ENCODE data around the gene ZNF384. TPM values are rescaled to one million over a fixed set of nuclear protein-coding genes. Genes with fewer than 3 reads are reported as not detected.

Gene ZNF384
- total RNA-seq, 3 donors from 2014 or later (not counting 1 experiment from before 2014, with no cell fraction given), result 95.1 to 101 (median 100) TPM

DNA sequence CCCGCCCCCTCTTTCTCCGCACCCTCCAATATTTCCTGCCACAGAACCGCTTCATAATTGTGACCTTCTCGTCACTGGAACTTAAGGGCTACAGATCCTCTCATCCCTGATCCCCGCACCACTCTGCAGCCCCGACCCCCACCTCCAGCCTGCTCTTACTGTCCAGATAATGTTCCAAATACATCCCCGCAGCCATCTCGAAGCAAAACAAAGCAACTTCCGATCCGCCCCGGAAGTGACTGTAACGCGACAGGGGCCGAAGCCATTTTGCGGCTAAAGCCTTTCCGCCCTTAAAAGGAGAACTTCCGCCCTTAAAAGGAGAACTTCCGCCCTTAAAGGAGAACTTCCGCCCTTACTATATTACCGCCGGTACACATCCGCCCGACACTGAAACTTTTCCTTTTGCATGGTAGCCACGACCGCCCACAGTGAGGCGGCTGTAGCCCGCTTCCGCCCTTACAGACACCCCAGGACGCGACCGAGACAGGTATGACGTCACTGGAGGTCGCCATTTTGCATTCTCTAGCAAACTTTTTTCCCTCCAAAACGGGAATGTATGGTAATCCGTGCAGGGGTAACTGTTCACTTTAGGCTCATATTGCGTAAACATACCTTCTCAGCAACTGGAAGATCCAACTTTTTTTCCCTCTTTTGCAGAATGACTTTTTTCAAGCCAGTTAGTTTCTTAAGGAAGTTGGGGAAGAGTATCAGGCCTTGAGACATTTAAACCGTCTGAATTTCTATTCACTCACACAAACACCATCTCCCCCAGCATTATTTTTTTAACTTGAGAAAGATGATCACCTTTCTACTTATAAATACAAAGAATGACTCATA is 26.1 kb downstream of the ZNF384 start, which contains the start of gene ING4:
Gene ING4, minus strand, starts transcription at position 214 of the 837 bp plus-strand sequence. Its CDS starts 18 bp downstream, at position 196.
- no peaks in the 10 kb centered on the region for H3K27me3 ChIP-seq (ENCODE audit: control insufficient read depth, insufficient read depth, low read length)
- peaks cover 6% of the 10 kb centered on the region for H3K36me3 Mint-ChIP-seq
- peak within 1 kb of the TSS; percentile 96 for H3K4me3 Mint-ChIP-seq
- H3K9me3 ChIP-seq (ENCODE audit: control insufficient read depth, insufficient read depth, low read length), result no peaks in the 10 kb centered on the region
- TF ChIP-seq, protein P1, sequence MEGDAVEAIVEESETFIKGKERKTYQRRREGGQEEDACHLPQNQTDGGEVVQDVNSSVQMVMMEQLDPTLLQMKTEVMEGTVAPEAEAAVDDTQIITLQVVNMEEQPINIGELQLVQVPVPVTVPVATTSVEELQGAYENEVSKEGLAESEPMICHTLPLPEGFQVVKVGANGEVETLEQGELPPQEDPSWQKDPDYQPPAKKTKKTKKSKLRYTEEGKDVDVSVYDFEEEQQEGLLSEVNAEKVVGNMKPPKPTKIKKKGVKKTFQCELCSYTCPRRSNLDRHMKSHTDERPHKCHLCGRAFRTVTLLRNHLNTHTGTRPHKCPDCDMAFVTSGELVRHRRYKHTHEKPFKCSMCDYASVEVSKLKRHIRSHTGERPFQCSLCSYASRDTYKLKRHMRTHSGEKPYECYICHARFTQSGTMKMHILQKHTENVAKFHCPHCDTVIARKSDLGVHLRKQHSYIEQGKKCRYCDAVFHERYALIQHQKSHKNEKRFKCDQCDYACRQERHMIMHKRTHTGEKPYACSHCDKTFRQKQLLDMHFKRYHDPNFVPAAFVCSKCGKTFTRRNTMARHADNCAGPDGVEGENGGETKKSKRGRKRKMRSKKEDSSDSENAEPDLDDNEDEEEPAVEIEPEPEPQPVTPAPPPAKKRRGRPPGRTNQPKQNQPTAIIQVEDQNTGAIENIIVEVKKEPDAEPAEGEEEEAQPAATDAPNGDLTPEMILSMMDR (IDR thresholded peaks at IDR 0.05), result no peak
- no peaks in the 10 kb centered on the region for H3K27me3 Mint-ChIP-seq (ENCODE audit: low read depth in 2 of 2)
- no peaks in the 10 kb centered on the region for H3K9me3 Mint-ChIP-seq
- DNase-seq (peak; percentile 92 to 99), ATAC-seq (peak; percentile 97 to 100 (median 98))
- peak within 1 kb of the TSS; percentile 93 to 95 for H3K27ac Mint-ChIP-seq
- H3K36me3 ChIP-seq (ENCODE audit: control insufficient read depth, insufficient read depth, low read length), result peaks cover 23% of the 10 kb centered on the region
- H3K4me1 ChIP-seq (ENCODE audit: control insufficient read depth, insufficient read depth, low read length), result peaks cover 9% of the 10 kb centered on the region
- H3K4me1 Mint-ChIP-seq, result peaks cover 27 to 38% of the 10 kb centered on the region in 2 donors
- peak within 1 kb of the TSS; percentile 61 for H3K4me3 ChIP-seq (ENCODE audit: low read length)
- intact Hi-C loops (cut with micrococcal nuclease), result loop anchor here (1.0 to 2.0 kb wide), 7 partner anchors 26 to 189 kb away; partner anchors contain the start of genes LPAR5, MLF2, USP5 and ZNF384
- 2% methylated on average over 37 of the region's 37 CpGs for WGBS (ENCODE audit: insufficient coverage)
- H3K27ac ChIP-seq (ENCODE audit: low read length), result peak within 1 kb of the TSS; percentile 86

DNA sequence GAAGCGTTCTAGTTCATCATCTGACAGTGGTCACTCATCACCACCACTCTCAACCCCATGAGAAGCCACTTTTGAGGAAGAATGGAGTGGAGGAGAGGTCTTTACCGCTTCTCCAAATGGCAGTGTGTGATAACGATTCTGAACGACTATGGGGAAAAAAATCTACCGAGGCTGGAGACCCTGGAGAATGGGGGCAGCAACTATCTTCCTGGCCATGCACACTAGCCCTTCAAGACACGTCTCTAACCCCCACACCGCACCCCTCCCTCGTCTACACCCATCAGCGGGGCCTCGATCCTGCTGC is 26.6 kb downstream of the ZNF384 start:
- TF ChIP-seq, protein P1 (IDR thresholded peaks at IDR 0.05), result no peak
- no peaks in the 10 kb centered on the region for H3K9me3 ChIP-seq (ENCODE audit: control insufficient read depth, insufficient read depth, low read length)
- 0% methylated on average over 9 of the region's 10 CpGs for WGBS (ENCODE audit: insufficient coverage)
- peaks cover 17% of the 10 kb centered on the region for H3K36me3 ChIP-seq (ENCODE audit: control insufficient read depth, insufficient read depth, low read length)
- Mint-ChIP-seq H3K4me1 (peaks cover 27 to 38% of the 10 kb centered on the region in 2 donors), H3K4me3 (peak overlapping the region; percentile 96), H3K27me3 (ENCODE audit: low read depth in 2 of 2) (no peaks in the 10 kb centered on the region), H3K9me3 (no peaks in the 10 kb centered on the region), H3K36me3 (peaks cover under 1% of the 10 kb centered on the region), H3K27ac (peak overlapping the region; percentile 93 to 95)
- H3K27me3 ChIP-seq (ENCODE audit: control insufficient read depth, insufficient read depth, low read length), result no peaks in the 10 kb centered on the region
- H3K4me1 ChIP-seq (ENCODE audit: control insufficient read depth, insufficient read depth, low read length), result peaks cover 9% of the 10 kb centered on the region
- ATAC-seq, result peak; percentile 47 to 63 (median 53)
- H3K4me3 ChIP-seq (ENCODE audit: low read length), result peak overlapping the region; percentile 61
- no peak for DNase-seq
- H3K27ac ChIP-seq (ENCODE audit: low read length), result peak overlapping the region; percentile 68
- intact Hi-C loops (cut with micrococcal nuclease), result loop anchor here (2.0 kb wide), 2 partner anchors 28 to 60 kb away; partner anchors contain the start of gene LPAR5

DNA sequence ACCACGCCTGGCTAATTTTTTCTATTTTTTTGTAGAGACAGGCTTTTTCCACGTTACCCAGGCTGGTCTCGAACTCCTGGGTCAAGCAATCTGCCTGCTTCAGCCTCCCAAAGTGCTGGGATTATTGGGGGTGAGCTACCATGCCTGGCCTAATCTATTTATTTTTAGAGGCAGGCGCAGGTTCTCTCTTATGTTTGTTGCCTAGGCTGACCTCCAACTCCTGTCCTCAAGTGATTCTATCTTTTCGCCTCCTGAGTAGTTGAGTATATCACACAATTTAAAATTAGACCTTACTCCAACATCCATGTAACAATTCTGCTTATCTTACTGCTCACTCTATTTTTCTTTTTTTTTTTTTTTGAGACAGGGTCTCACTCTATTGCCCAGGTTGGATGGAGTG is 35.2 kb downstream of the ZNF384 start:
- no peak overlapping the region for H3K4me3 Mint-ChIP-seq
- TF ChIP-seq, protein P1 (IDR thresholded peaks at IDR 0.05), result no peak
- H3K4me3 ChIP-seq (ENCODE audit: low read length), result no peak overlapping the region

More for the DNA sequence above, 35.2 kb downstream of the ZNF384 start:
- peaks cover 0 to 7% of the 10 kb centered on the region in 2 donors for H3K4me1 Mint-ChIP-seq
- intact Hi-C loops (cut with micrococcal nuclease), result no loop called here
- H3K9me3 Mint-ChIP-seq, result no peaks in the 10 kb centered on the region
- peaks cover 16% of the 10 kb centered on the region for H3K36me3 Mint-ChIP-seq
- Histone ChIP-seq H3K9me3 (ENCODE audit: control insufficient read depth, insufficient read depth, low read length) (no peaks in the 10 kb centered on the region), H3K4me1 (ENCODE audit: control insufficient read depth, insufficient read depth, low read length) (no peaks in the 10 kb centered on the region), H3K27me3 (ENCODE audit: control insufficient read depth, insufficient read depth, low read length) (no peaks in the 10 kb centered on the region), H3K36me3 (ENCODE audit: control insufficient read depth, insufficient read depth, low read length) (peaks cover 56% of the 10 kb centered on the region), H3K27ac (ENCODE audit: low read length) (no peak overlapping the region)
- no peak for ATAC-seq
- no peaks in the 10 kb centered on the region for H3K27me3 Mint-ChIP-seq (ENCODE audit: low read depth in 2 of 2)
- WGBS (ENCODE audit: insufficient coverage), result 94% methylated on average over 5 of the region's 5 CpGs
- H3K27ac Mint-ChIP-seq, result no peak overlapping the region
- no peak for DNase-seq
